GM12878 (cell line): ENCODE results near the gene CDH4. TPM values are rescaled to one million over a fixed set of nuclear protein-coding genes. Genes with fewer than 3 reads are reported as not detected.

Source experiments
- ATAC-seq: fragments of 200-7000 bp; cut with Tn5 transposase; 3 replicates; pipeline ENCODE4 v1.9.1; 2020; ENCODE audit warnings: mild to moderate bottlenecking, moderate library complexity
- BruUV-seq: library from RNA; stranded (reverse); fragments of 400-500 nt; replicated peaks from 2 replicates; lab custom pipeline; 2021; lab: Mats Ljungman, UMichigan
- CTCF ChIA-PET: fragments of 300-600 bp; sonication (Branson Sonifier 250); formaldehyde crosslinking; extraction: SDS; loops from one replicate; lab custom pipeline; 2021; ENCODE audit warnings: inconsistent platforms; lab: Yijun Ruan, JAX
- POLR2A ChIA-PET: fragments of 350-600 bp; formaldehyde crosslinking; extraction: SDS; loops from one replicate; lab custom pipeline; 2021; ENCODE audit warnings: inconsistent platforms; lab: Charles Lee
- RAD21 ChIA-PET: fragments of 300-600 bp; sonication (Branson Sonifier 250); formaldehyde crosslinking; loops from one replicate; lab custom pipeline; 2023; ENCODE audit warnings: antibody characterized with exemption; ENCODE audit not compliant: unreplicated experiment; lab: Charles Lee
- SMC1A ChIA-PET: fragments of 300-600 bp; sonication (Branson Sonifier 250); formaldehyde crosslinking; loops from one replicate; lab custom pipeline; 2023; ENCODE audit not compliant: unreplicated experiment, uncharacterized antibody; lab: Charles Lee
- DNase-seq: peaks from one replicate; pipeline ENCODE4 v3.0.0-alpha.2; 2011; ENCODE audit warnings: low read depth, low spot score
- FAIRE-seq: peaks from 3 replicates; lab custom pipeline; 2011; peaks lifted over from hg19 to GRCh38; lab: Jason Lieb, UNC
- H2AFZ ChIP-seq: 2 replicates; pipeline ENCODE4 v1.6.0; 2011; ENCODE audit warnings: low read depth, low read length, control low read depth; ENCODE audit not compliant: control insufficient read depth
- H3K27ac ChIP-seq: 2 replicates; pipeline ENCODE4 v1.5.1; 2011; ENCODE audit warnings: control low read depth; ENCODE audit not compliant: control insufficient read depth, insufficient read depth
- H3K27me3 ChIP-seq, 2 experiments: replicated peaks in 1 of 2; 2 replicates each; pipeline versions ENCODE4 v1.6.0 to v1.6.1; 2011; ENCODE audit warnings: low read length in 1 of 2; ENCODE audit not compliant: control insufficient read depth in 2 of 2, insufficient read depth in 2 of 2
- H3K36me3 ChIP-seq, 2 experiments: 2 replicates each; pipeline ENCODE4 v1.5.1; 2011; ENCODE audit warnings: low read length in 1 of 2; ENCODE audit not compliant: control insufficient read depth in 2 of 2, insufficient read depth in 2 of 2
- H3K4me1 ChIP-seq: 2 replicates; pipeline ENCODE4 v1.6.1; 2011; ENCODE audit warnings: mild to moderate bottlenecking, low read length, moderate library complexity, mixed read lengths; ENCODE audit not compliant: control insufficient read depth, insufficient read depth
- H3K4me2 ChIP-seq: 2 replicates; pipeline ENCODE4 v1.6.0; 2011; ENCODE audit warnings: control low read depth; ENCODE audit not compliant: control insufficient read depth, insufficient read depth
- H3K4me3 ChIP-seq: fragments of 200-600 bp; sonication (generic); 2 replicates; pipeline ENCODE4 v1.5.1; 2016
- H3K79me2 ChIP-seq: 2 replicates; pipeline ENCODE4 v1.6.0; 2011; ENCODE audit warnings: low read length; ENCODE audit not compliant: control insufficient read depth, insufficient read depth
- H3K9ac ChIP-seq: 2 replicates; pipeline ENCODE4 v1.8.0; 2011; ENCODE audit warnings: low read length, control low read depth, mixed read lengths; ENCODE audit not compliant: control insufficient read depth, insufficient read depth
- H3K9me3 ChIP-seq: replicated peaks from 3 replicates; pipeline ENCODE4 v1.5.1; 2011; ENCODE audit warnings: mild to moderate bottlenecking, low read length; ENCODE audit not compliant: control insufficient read depth, insufficient read depth
- H4K20me1 ChIP-seq: 2 replicates; pipeline ENCODE4 v1.6.0; 2011; ENCODE audit not compliant: control insufficient read depth, insufficient read depth
- ASH2L ChIP-seq: fragments of 300-600, 200-600 bp; sonication (generic); IDR thresholded peaks from 2 replicates; pipeline ENCODE4 v1.6.1; 2017; ENCODE audit warnings: low read depth, mild to moderate bottlenecking, borderline replicate concordance
- CHD2 ChIP-seq: IDR thresholded peaks from 2 replicates; pipeline ENCODE4 v1.6.1; 2011; ENCODE audit warnings: low read depth, low read length, improper control_type of control experiment, borderline replicate concordance
- MAX ChIP-seq: IDR thresholded peaks from 2 replicates; pipeline ENCODE4 v1.6.1; 2012; ENCODE audit warnings: low read depth, low read length, improper control_type of control experiment
- NR2F1 ChIP-seq: fragments of 450-650 bp; conservative IDR thresholded peaks from 2 replicates; pipeline ENCODE4 v1.6.1; 2017; ENCODE audit warnings: mild to moderate bottlenecking
- PAX5 ChIP-seq: IDR thresholded peaks from 2 replicates; pipeline ENCODE4 v1.6.1; 2011; ENCODE audit warnings: low read depth, low read length, borderline replicate concordance
- PKNOX1 ChIP-seq: fragments of 450-650 bp; IDR thresholded peaks from 2 replicates; pipeline ENCODE4 v1.6.1; 2016; ENCODE audit warnings: mild to moderate bottlenecking
- REST ChIP-seq: IDR thresholded peaks from 2 replicates; pipeline ENCODE4 v1.6.1; 2012; ENCODE audit warnings: mild to moderate bottlenecking, low read depth, low read length
- RUNX3 ChIP-seq: IDR thresholded peaks from 2 replicates; pipeline ENCODE4 v1.6.1; 2012; ENCODE audit warnings: low read length, inconsistent platforms
- SMAD5 ChIP-seq: IDR thresholded peaks from 2 replicates; pipeline ENCODE4 v1.6.1; 2016; ENCODE audit warnings: antibody characterized with exemption, low read depth
- SREBF1 ChIP-seq: IDR thresholded peaks from 2 replicates; pipeline ENCODE4 v1.6.1; 2012; ENCODE audit warnings: mild to moderate bottlenecking, low read length
- SUPT20H ChIP-seq: IDR thresholded peaks from 2 replicates; pipeline ENCODE4 v1.6.1; 2011; ENCODE audit warnings: low read depth, mild to moderate bottlenecking, low read length, moderate library complexity, borderline replicate concordance; ENCODE audit not compliant: control insufficient read depth
- TAF1 ChIP-seq: IDR thresholded peaks from 2 replicates; pipeline ENCODE4 v1.6.1; 2011; ENCODE audit warnings: mild to moderate bottlenecking, low read depth, low read length, borderline replicate concordance
- TCF7 ChIP-seq: IDR thresholded peaks from 2 replicates; pipeline ENCODE4 v1.6.1; 2014; ENCODE audit warnings: antibody characterized with exemption, borderline replicate concordance
- ZNF24 ChIP-seq: fragments of 450-650 bp; IDR thresholded peaks from 2 replicates; pipeline ENCODE4 v1.6.1; 2017; ENCODE audit warnings: antibody characterized with exemption, mild to moderate bottlenecking
- ZNF384 ChIP-seq: IDR thresholded peaks from 2 replicates; pipeline ENCODE4 v1.6.1; 2012; ENCODE audit warnings: low read depth, mild to moderate bottlenecking, low read length, improper control_type of control experiment, borderline replicate concordance
- WGBS: methylation state at CpG from one replicate; pipeline ENCODE4 v1.1.6; 2016; ENCODE audit warnings: low lambda C conversion rate; ENCODE audit not compliant: insufficient replicate concordance, insufficient coverage; ENCODE audit errors: missing lambda C conversion rate; 5-methylcytosine and 5-hydroxymethylcytosine counted together
- in situ Hi-C: fragments of 300-500 bp; cut with MboI; formaldehyde crosslinking; loops from 9 replicates; pipeline ENCODE4 v1.14.3; 2018; ENCODE audit warnings: mixed read lengths
- intact Hi-C: fragments of 100-400 bp; cut with micrococcal nuclease; formaldehyde crosslinking; loops from one replicate; pipeline ENCODE4 v1.14.2; 2022; ENCODE audit not compliant: unreplicated experiment
- polyA plus RNA-seq, 11 experiments: library from polyadenylated mRNA; depleted of rRNA in 4 of 11; unstranded in 6 of 11; stranded (reverse) in 5 of 11; fragments of >200 nt; fragmentation: Nextera tagmentation in 4 of 11; fragmentation: Illumina TruSeq in 1 of 11; extraction: Ambion mirVana in 4 of 11; extraction: Trizol in 1 of 11; gene quantifications; 1 replicate in 1 of 11; 2 replicates in 10 of 11; pipeline versions ENCODE4 v1.2.1 to v1.2.3, GENCODE V29; 2011 to 2016; ENCODE audit warnings: inconsistent platforms in 2 of 11, missing spikeins in 2 of 11, low read depth in 1 of 11
- total RNA-seq, 4 experiments: library from RNA; depleted of rRNA in 3 of 4; stranded (reverse); fragments of >200 nt in 3 of 4; fragmentation: Illumina TruSeq in 1 of 4; extraction: Trizol in 1 of 4; gene quantifications; 2 replicates each; pipeline versions ENCODE4 v1.2.1 to v1.2.3, GENCODE V29; 2013 to 2021
- TF ChIP-seq, protein P1 (sequence below): fragments of 450-650 bp; conservative IDR thresholded peaks from 2 replicates; pipeline ENCODE4 v1.6.1; 2017; ENCODE audit warnings: mild to moderate bottlenecking, moderate library complexity
- TF ChIP-seq, protein P2 (sequence below): IDR thresholded peaks from 2 replicates; pipeline ENCODE4 v1.6.1; 2011; ENCODE audit warnings: borderline replicate concordance, low read depth, mild to moderate bottlenecking, moderate library complexity, low read length; ENCODE audit not compliant: insufficient read depth, poor library complexity, severe bottlenecking

Gene CDH4
- total and polyA plus RNA-seq, 10 of the 15 experiments (the other 5 are each of a cell fraction or from before 2014, with no cell fraction given): not detected

GRCh38 chr20:61986762-61987321 is 734.8 kb downstream of the CDH4 start:
- ChIA-PET POLR2A (no interaction called here), RAD21 (no interaction called here), SMC1A (no interaction called here), CTCF (interaction anchor here (1.2 kb wide), 1 partner anchor 143 kb away, joined by 3 read pairs; no protein-coding TSS in a partner anchor)
- 96% methylated on average over 16 of the region's 16 CpGs for WGBS
- in situ Hi-C loops (no loop called here), intact Hi-C loops (no loop called here)
- Histone ChIP-seq H4K20me1 (no peaks in the 10 kb centered on the region), H3K36me3 (peaks cover 3 to 13% of the 10 kb centered on the region in 2 experiments; a peak in 3 of 4 replicates), H3K27me3 (no peaks in the 10 kb centered on the region), H3K27ac (no peak overlapping the region), H3K79me2 (no peaks in the 10 kb centered on the region), H3K4me3 (no peak overlapping the region), H3K4me2 (no peak overlapping the region), H3K9ac (no peak overlapping the region), H3K9me3 (peaks cover 3% of the 10 kb centered on the region; the same call in 1 of the 3 replicates), H2AFZ (no peak overlapping the region), H3K4me1 (no peaks in the 10 kb centered on the region)
- BruUV-seq: no TSS peak
- no peak for ATAC-seq
- DNase-seq: no peak
- no peak for FAIRE-seq
- no peak for TF ChIP-seq TAF1
- TF ChIP-seq ZNF384: no peak
- TF ChIP-seq TCF7: no peak
- TF ChIP-seq, protein P1, sequence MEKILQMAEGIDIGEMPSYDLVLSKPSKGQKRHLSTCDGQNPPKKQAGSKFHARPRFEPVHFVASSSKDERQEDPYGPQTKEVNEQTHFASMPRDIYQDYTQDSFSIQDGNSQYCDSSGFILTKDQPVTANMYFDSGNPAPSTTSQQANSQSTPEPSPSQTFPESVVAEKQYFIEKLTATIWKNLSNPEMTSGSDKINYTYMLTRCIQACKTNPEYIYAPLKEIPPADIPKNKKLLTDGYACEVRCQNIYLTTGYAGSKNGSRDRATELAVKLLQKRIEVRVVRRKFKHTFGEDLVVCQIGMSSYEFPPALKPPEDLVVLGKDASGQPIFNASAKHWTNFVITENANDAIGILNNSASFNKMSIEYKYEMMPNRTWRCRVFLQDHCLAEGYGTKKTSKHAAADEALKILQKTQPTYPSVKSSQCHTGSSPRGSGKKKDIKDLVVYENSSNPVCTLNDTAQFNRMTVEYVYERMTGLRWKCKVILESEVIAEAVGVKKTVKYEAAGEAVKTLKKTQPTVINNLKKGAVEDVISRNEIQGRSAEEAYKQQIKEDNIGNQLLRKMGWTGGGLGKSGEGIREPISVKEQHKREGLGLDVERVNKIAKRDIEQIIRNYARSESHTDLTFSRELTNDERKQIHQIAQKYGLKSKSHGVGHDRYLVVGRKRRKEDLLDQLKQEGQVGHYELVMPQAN: no peak
- TF ChIP-seq PAX5: no peak
- no peak for TF ChIP-seq ZNF24
- TF ChIP-seq, protein P2, sequence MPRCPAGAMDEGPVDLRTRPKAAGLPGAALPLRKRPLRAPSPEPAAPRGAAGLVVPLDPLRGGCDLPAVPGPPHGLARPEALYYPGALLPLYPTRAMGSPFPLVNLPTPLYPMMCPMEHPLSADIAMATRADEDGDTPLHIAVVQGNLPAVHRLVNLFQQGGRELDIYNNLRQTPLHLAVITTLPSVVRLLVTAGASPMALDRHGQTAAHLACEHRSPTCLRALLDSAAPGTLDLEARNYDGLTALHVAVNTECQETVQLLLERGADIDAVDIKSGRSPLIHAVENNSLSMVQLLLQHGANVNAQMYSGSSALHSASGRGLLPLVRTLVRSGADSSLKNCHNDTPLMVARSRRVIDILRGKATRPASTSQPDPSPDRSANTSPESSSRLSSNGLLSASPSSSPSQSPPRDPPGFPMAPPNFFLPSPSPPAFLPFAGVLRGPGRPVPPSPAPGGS: no peak
- no peak for TF ChIP-seq RUNX3
- no peak for TF ChIP-seq SMAD5
- TF ChIP-seq MAX: no peak
- TF ChIP-seq SUPT20H: no peak
- TF ChIP-seq PKNOX1: no peak
- TF ChIP-seq REST: no peak
- TF ChIP-seq CHD2: no peak
- TF ChIP-seq ASH2L: no peak
- no peak for TF ChIP-seq SREBF1
- TF ChIP-seq NR2F1: no peak
